C4-2B (cell line): ENCODE measurements around the gene GAS7.

Experiments used
- H3K27ac ChIP-seq: fragments of 450-650 bp; 2 replicates; pipeline ENCODE4 v1.5.1; 2017
- CTCF ChIP-seq: fragments of 450-650 bp; conservative IDR thresholded peaks from 2 replicates; pipeline ENCODE4 v1.5.1; 2017; ENCODE audit warnings: mild to moderate bottlenecking
- ZFX ChIP-seq: fragments of 450-650 bp; IDR thresholded peaks from 2 replicates; pipeline ENCODE4 v1.6.1; 2017

Gene GAS7

DNA sequence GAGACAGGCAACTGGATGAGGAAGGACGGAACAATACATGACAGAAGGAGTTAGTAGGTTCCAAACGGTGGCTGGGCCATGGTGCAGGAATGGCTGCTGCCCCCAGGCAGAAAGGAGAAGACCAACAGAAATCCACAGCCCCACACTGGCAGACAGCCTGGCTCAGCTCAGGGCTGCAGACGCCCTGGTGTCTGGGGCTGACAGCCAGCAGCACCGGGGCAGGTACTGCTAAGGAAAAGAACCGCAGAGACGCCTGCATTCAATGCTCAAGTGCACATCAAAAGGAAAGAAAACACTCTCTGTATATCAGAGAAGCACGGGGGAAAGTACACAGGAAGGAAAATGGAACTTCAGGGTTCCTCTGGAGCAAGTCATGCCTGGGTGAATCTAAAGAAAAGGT lies 53.4 kb downstream of the GAS7 start:
- TF ChIP-seq CTCF (no peak), ZFX (no peak)
- no peak overlapping the region for H3K27ac ChIP-seq

- no peak overlapping the region for H3K27ac ChIP-seq
- no peak for TF ChIP-seq ZFX
- TF ChIP-seq CTCF = no peak
Observed at GRCh38 chr17:10144456-10144855, 54.0 kb downstream of the GAS7 start.

DNA sequence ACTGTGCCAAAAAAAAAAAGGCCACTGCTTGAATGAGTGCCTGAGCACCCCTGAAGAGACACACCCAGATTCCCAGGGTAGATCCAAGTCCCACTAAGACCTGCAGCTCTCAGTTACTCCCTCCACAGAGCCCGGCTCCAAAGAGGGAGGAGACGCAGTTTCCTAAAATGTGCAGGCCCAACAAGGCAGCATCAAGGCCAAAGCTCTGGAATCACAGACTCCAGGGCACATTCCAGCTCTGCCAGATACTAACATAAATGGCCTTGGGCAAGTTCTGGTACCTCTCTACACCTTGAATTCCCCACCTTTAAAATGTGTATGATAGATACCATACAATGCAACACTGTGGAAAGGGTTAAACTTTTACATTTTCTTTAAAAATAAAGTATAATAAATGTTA lies 57.0 kb downstream of the GAS7 start:
- no peak overlapping the region for H3K27ac ChIP-seq
- no peak for TF ChIP-seq CTCF
- no peak for TF ChIP-seq ZFX

GRCh38 chr17:10139577-10139976 lies 58.8 kb downstream of the GAS7 start:
- TF ChIP-seq ZFX (no peak), CTCF (no peak)
- H3K27ac ChIP-seq = no peak overlapping the region

DNA sequence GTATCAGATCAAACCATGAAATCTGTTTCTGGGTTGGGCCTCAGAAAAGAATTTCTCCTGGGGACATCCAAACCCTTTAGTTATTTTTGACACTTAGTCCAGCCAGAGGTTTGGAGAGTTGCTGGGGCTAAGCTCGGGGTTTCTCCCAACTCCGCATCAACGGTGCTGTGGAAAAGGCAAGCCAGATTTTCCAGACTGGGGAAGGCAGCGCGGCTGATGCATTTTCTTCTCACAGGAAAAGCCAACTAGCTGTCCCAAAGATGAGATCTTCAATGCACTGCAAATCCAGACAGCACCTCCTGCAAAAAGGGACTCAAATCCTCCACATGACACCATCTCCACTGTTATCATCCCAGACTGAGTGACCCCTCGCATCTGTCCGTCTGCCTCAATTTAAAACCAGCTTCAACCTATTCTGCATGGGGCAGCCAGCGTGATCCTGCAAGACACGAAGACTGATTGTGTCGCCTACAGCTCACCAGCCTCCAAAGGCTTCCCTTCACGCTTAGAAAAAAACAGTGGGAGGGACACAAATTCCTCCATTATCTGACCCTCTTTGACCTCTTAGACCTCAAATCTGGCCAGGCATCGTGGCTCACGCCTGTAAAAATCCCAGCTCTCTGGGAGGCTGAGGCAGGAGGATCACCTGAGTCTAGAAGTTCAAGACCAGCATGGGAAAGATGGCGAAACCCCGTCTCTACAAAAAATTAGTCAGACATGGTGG lies 62.0 kb downstream of the GAS7 start:
- H3K27ac ChIP-seq = no peak overlapping the region
- no peak for TF ChIP-seq CTCF
- TF ChIP-seq ZFX = no peak

DNA sequence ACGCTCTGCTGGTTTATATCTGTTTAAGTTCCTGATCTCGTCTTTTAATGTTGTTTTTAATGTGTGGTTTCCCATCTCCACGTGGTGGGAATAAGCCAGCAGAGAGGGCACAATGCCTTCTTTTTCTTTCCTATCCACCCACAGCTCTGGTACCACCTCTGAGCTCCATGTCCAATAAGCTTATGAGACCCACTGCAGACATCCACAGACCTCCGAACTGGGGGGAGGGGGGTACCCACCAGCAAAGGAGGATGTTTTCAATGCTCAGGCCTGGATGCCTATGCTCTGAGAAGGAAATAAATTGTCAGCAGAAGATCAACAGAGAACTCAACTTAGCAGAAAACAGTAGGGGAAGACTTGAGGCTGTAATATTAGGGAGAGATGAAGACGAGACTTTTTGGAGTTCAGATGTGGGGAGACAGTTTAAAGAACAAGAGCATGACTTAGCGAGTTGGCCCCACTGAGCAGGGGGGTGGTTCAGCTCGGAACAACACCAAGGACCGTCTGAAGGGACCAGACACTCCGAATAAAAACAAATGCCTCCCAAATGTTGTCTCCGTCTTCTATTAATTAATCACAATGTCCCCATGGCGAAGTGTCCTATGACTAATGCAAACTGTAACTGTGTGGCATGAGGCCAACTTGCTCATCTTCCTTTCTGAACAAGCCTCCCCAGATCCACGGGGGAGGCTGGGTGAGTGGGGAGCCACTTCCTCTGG lies 62.7 kb downstream of the GAS7 start:
- TF ChIP-seq CTCF (no peak), ZFX (no peak)
- H3K27ac ChIP-seq = no peak overlapping the region

DNA sequence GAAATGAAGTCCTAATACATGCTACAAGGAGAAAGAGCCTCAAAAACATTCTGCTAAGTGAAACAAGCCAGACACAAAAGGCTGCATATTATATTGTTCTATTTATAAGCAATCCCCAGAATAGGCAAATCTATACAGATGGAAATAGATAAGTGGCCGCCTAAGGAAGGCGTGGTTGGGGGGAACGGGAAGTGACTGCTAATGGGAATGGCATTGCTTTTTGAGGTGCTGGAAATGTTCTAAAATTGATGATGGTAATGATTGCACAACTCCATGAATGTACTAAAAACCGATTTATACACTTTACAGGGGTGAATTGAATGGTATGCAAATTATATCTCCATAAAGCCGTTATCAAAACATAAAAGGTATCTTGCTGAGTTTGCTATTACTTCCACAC lies 67.7 kb downstream of the GAS7 start:
- no peak for TF ChIP-seq ZFX
- no peak for TF ChIP-seq CTCF
- H3K27ac ChIP-seq = no peak overlapping the region
